NCI-H774 (cell line): ENCODE results near the gene BMPR1A.
"Not testable (repeated sequence)": the region's sequence is repeated elsewhere in the genome, so short reads cannot be mapped to it uniquely, and the experiment has no call there.

Experiments
- DNase-seq: peaks from one replicate; lab custom pipeline; 2025; lab: John Stamatoyannopoulos, UW

BMPR1A gene

GRCh38 chr10:86968994-86969355, 212.6 kb downstream of the BMPR1A start:
- DNase-seq: no peak

GRCh38 chr10:86969421-86970041, 213.1 kb downstream of the BMPR1A start:
- DNase-seq: no peak

GRCh38 chr10:86970162-86970981, 214.0 kb downstream of the BMPR1A start:
- no peak for DNase-seq

GRCh38 chr10:86970982-86971231, 214.5 kb downstream of the BMPR1A start:
- DNase-seq: no peak

GRCh38 chr10:86971232-86971991, 215.0 kb downstream of the BMPR1A start:
- DNase-seq: peak; percentile 43

- DNase-seq: no peak
These were observed 216.4 kb downstream of the BMPR1A start for GRCh38 chr10:86972613-86973380.

GRCh38 chr10:86974484-86974883, 218.1 kb downstream of the BMPR1A start:
- DNase-seq: no peak

- no peak for DNase-seq
These were observed 220.1 kb downstream of the BMPR1A start for GRCh38 chr10:86976362-86977056.

GRCh38 chr10:86978457-86978856, 222.0 kb downstream of the BMPR1A start:
- DNase-seq: not testable (repeated sequence)

GRCh38 chr10:86979296-86979818, 222.9 kb downstream of the BMPR1A start:
- DNase-seq: no peak

GRCh38 chr10:86979977-86980448, 223.6 kb downstream of the BMPR1A start:
- DNase-seq: no peak

- not testable (repeated sequence) for DNase-seq
These were observed 224.6 kb downstream of the BMPR1A start for GRCh38 chr10:86981020-86981419.

- DNase-seq: no peak
These were observed 225.3 kb downstream of the BMPR1A start for GRCh38 chr10:86981716-86982115.
